Vagina (tissue), 2 donors: ENCODE data around the gene NPAS2. TPM values are rescaled to one million over a fixed set of nuclear protein-coding genes. Genes with fewer than 3 reads are reported as not detected.

Experiments used
- DNase-seq, 2 donors: peaks; one replicate each; pipeline ENCODE4 v3.0.0-alpha.2; 2017; ENCODE audit errors: extremely low spot score in 2 of 2
- H3K27ac ChIP-seq: fragments of 200-600 bp; sonication (generic); one replicate; pipeline ENCODE4 v1.5.1; 2019
- H3K27me3 ChIP-seq: fragments of 200-600 bp; sonication (generic); one replicate; pipeline ENCODE4 v1.5.1; 2019
- H3K36me3 ChIP-seq, 2 donors: fragments of 200-600 bp; sonication (generic); one replicate each; pipeline ENCODE4 v1.5.1; 2017 to 2019
- H3K4me1 ChIP-seq: fragments of 200-600 bp; sonication (generic); one replicate; pipeline ENCODE4 v1.5.1; 2019
- H3K4me3 ChIP-seq, 2 donors: fragments of 200-600 bp; sonication (generic); 1 replicate in 1 of 2; 2 replicates in 1 of 2; pipeline ENCODE4 v1.5.1; 2016 to 2019
- H3K9me3 ChIP-seq: fragments of 200-600 bp; sonication (generic); one replicate; pipeline ENCODE4 v1.5.1; 2019
- CTCF ChIP-seq, 3 experiments: fragments of 450-650 bp in 2 of 3; fragments of 200-600 bp in 1 of 3; sonication (generic) in 1 of 3; IDR thresholded peaks; one replicate each; pipeline ENCODE4 v1.5.1; 2017 to 2019; ENCODE audit warnings: antibody characterized with exemption in 3 of 3, mild to moderate bottlenecking in 2 of 3, moderate library complexity in 2 of 3
- POLR2A ChIP-seq, 2 donors: fragments of 450-650 bp; IDR thresholded peaks; one replicate each; pipeline ENCODE4 v1.6.1; 2017; ENCODE audit warnings: antibody characterized with exemption in 2 of 2, mild to moderate bottlenecking in 2 of 2, moderate library complexity in 2 of 2
- POLR2AphosphoS5 ChIP-seq, 2 donors: sonication (generic); formaldehyde crosslinking; IDR thresholded peaks; one replicate each; pipeline ENCODE4 v1.9.0; 2017; ENCODE audit warnings: antibody characterized with exemption in 2 of 2, mild to moderate bottlenecking in 2 of 2, low read depth in 1 of 2; ENCODE audit not compliant: insufficient read depth in 1 of 2
- intact Hi-C: fragments of 100-400 bp; cut with DNase I; formaldehyde crosslinking; loops from one replicate; pipeline ENCODE4 v1.15.1; 2023
- total RNA-seq: library from RNA; depleted of rRNA; stranded (reverse); fragments of >200 nt; gene quantifications from one replicate; pipeline ENCODE4 v1.2.3, GENCODE V29; 2016

NPAS2 gene
- total RNA-seq, 1 donor from 2014 or later = 37.6 TPM

DNA sequence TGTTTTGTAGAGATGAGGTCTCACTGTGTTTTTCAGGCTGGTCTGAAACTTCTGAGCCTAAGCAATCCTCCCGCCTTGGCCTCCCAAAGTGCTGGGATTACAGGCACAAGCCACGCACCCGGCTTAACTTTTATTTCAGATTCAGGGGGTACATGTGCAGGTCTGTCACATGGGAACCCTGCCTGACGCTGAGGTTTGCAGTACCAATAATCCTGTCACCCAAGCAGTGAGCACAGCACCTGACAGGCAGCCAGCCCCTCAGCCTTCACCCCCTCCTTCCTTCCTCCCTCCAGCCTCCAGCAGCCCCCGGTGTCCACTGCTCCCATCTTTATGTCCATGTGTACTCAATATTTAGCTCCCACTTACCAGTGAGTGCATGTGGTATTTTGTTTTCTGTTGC, 136.1 kb downstream of the NPAS2 start:
- intact Hi-C loops = no loop called here
- no peaks in the 10 kb centered on the region for H3K27me3 ChIP-seq

GRCh38 chr2:100957996-100958653, 138.2 kb downstream of the NPAS2 start:
- Histone ChIP-seq H3K9me3 (no peaks in the 10 kb centered on the region), H3K4me1 (peaks cover 18% of the 10 kb centered on the region), H3K27ac (peak overlapping the region; percentile 57), H3K27me3 (no peaks in the 10 kb centered on the region), H3K4me3 (no peak overlapping the region), H3K36me3 (no peaks in the 10 kb centered on the region)
- intact Hi-C loops = no loop called here
- peak in 1 of 2 donors; percentile 93 for DNase-seq
- TF ChIP-seq POLR2AphosphoS5 (IDR thresholded peaks at IDR 0.05; ENCODE audit: insufficient read depth in 1 of 2, low read depth in 1 of 2) (peak in 1 of 2 donors; percentile 27), CTCF (IDR thresholded peaks at IDR 0.05) (no peak)

More for the DNA sequence above, 136.1 kb downstream of the NPAS2 start:
- DNase-seq = no peak
- Histone ChIP-seq H3K36me3 (no peaks in the 10 kb centered on the region), H3K4me3 (no peak overlapping the region), H3K27ac (no peak overlapping the region), H3K4me1 (peaks cover 7% of the 10 kb centered on the region), H3K9me3 (no peaks in the 10 kb centered on the region)
- TF ChIP-seq POLR2A (IDR thresholded peaks at IDR 0.05) = no peak
- TF ChIP-seq CTCF (IDR thresholded peaks at IDR 0.05) = no peak
- TF ChIP-seq POLR2AphosphoS5 (IDR thresholded peaks at IDR 0.05; ENCODE audit: insufficient read depth in 1 of 2, low read depth in 1 of 2) = no peak

- DNase-seq = no peak
- intact Hi-C loops = no loop called here
- Histone ChIP-seq H3K4me3 (no peak overlapping the region), H3K9me3 (no peaks in the 10 kb centered on the region), H3K4me1 (peaks cover 18% of the 10 kb centered on the region), H3K27ac (no peak overlapping the region), H3K36me3 (no peaks in the 10 kb centered on the region), H3K27me3 (no peaks in the 10 kb centered on the region)
- TF ChIP-seq POLR2A (IDR thresholded peaks at IDR 0.05) = no peak
- no peak for TF ChIP-seq CTCF (IDR thresholded peaks at IDR 0.05)
- no peak for TF ChIP-seq POLR2AphosphoS5 (IDR thresholded peaks at IDR 0.05; ENCODE audit: insufficient read depth in 1 of 2, low read depth in 1 of 2)
These were observed 139.4 kb downstream of the NPAS2 start for GRCh38 chr2:100959225-100959880.

GRCh38 chr2:100960688-100961087, 140.7 kb downstream of the NPAS2 start:
- intact Hi-C loops = no loop called here
- H3K4me3 ChIP-seq = no peak overlapping the region
- DNase-seq = no peak
- no peaks in the 10 kb centered on the region for H3K27me3 ChIP-seq
- H3K27ac ChIP-seq = no peak overlapping the region
- no peaks in the 10 kb centered on the region for H3K9me3 ChIP-seq
- TF ChIP-seq POLR2A (IDR thresholded peaks at IDR 0.05) = no peak
- TF ChIP-seq POLR2AphosphoS5 (IDR thresholded peaks at IDR 0.05; ENCODE audit: insufficient read depth in 1 of 2, low read depth in 1 of 2) = no peak
- TF ChIP-seq CTCF (IDR thresholded peaks at IDR 0.05) = no peak
- no peaks in the 10 kb centered on the region for H3K36me3 ChIP-seq
- H3K4me1 ChIP-seq = peaks cover 18% of the 10 kb centered on the region
